Gastrocnemius medialis (tissue), 4 donors: ENCODE measurements around the gene SYTL1.

Experiments used
- CTCF ChIP-seq, 5 experiments: fragments of 450-650 bp in 3 of 5; fragments of 200-600 bp in 2 of 5; sonication (generic) in 2 of 5; IDR thresholded peaks in 4 of 5; conservative IDR thresholded peaks in 1 of 5; 1 replicate in 4 of 5; 2 replicates in 1 of 5; pipeline ENCODE4 v1.5.1; 2016 to 2019; ENCODE audit warnings: antibody characterized with exemption in 5 of 5, mild to moderate bottlenecking in 3 of 5, moderate library complexity in 3 of 5
- POLR2A ChIP-seq, 2 donors: fragments of 450-650 bp; IDR thresholded peaks; one replicate each; pipeline ENCODE4 v1.6.1; 2017; ENCODE audit warnings: antibody characterized with exemption in 2 of 2, mild to moderate bottlenecking in 2 of 2, moderate library complexity in 2 of 2

GRCh38 chr1:27374362-27375086 lies 32.7 kb downstream of the SYTL1 start, which contains the start of gene FCN3:
- TF ChIP-seq POLR2A (IDR thresholded peaks at IDR 0.05) (no peak), CTCF (IDR thresholded peaks at IDR 0.05 in 4 of 5, conservative IDR thresholded peaks at IDR 0.05 in 1 of 5) (no peak)
